GM12878 (cell line): ENCODE data around the gene TMEM40. TPM values are rescaled to one million over a fixed set of nuclear protein-coding genes. Genes with fewer than 3 reads are reported as not detected.

Experiments used
- ATAC-seq: fragments of 200-7000 bp; cut with Tn5 transposase; 3 replicates; pipeline ENCODE4 v1.9.1; 2020; ENCODE audit warnings: mild to moderate bottlenecking, moderate library complexity
- BruUV-seq: library from RNA; stranded (reverse); fragments of 400-500 nt; replicated peaks from 2 replicates; lab custom pipeline; 2021; lab: Mats Ljungman, UMichigan
- CTCF ChIA-PET: fragments of 300-600 bp; sonication (Branson Sonifier 250); formaldehyde crosslinking; extraction: SDS; loops from one replicate; lab custom pipeline; 2021; ENCODE audit warnings: inconsistent platforms; lab: Yijun Ruan, JAX
- POLR2A ChIA-PET: fragments of 350-600 bp; formaldehyde crosslinking; extraction: SDS; loops from one replicate; lab custom pipeline; 2021; ENCODE audit warnings: inconsistent platforms; lab: Charles Lee
- RAD21 ChIA-PET: fragments of 300-600 bp; sonication (Branson Sonifier 250); formaldehyde crosslinking; loops from one replicate; lab custom pipeline; 2023; ENCODE audit warnings: antibody characterized with exemption; ENCODE audit not compliant: unreplicated experiment; lab: Charles Lee
- SMC1A ChIA-PET: fragments of 300-600 bp; sonication (Branson Sonifier 250); formaldehyde crosslinking; loops from one replicate; lab custom pipeline; 2023; ENCODE audit not compliant: unreplicated experiment, uncharacterized antibody; lab: Charles Lee
- DNase-seq: peaks from one replicate; pipeline ENCODE4 v3.0.0-alpha.2; 2011; ENCODE audit warnings: low read depth, low spot score
- FAIRE-seq: peaks from 3 replicates; lab custom pipeline; 2011; peaks lifted over from hg19 to GRCh38; lab: Jason Lieb, UNC
- H2AFZ ChIP-seq: 2 replicates; pipeline ENCODE4 v1.6.0; 2011; ENCODE audit warnings: low read depth, low read length, control low read depth; ENCODE audit not compliant: control insufficient read depth
- H3K27ac ChIP-seq: 2 replicates; pipeline ENCODE4 v1.5.1; 2011; ENCODE audit warnings: control low read depth; ENCODE audit not compliant: control insufficient read depth, insufficient read depth
- H3K27me3 ChIP-seq, 2 experiments: replicated peaks in 1 of 2; 2 replicates each; pipeline versions ENCODE4 v1.6.0 to v1.6.1; 2011; ENCODE audit warnings: low read length in 1 of 2; ENCODE audit not compliant: control insufficient read depth in 2 of 2, insufficient read depth in 2 of 2
- H3K36me3 ChIP-seq, 2 experiments: 2 replicates each; pipeline ENCODE4 v1.5.1; 2011; ENCODE audit warnings: low read length in 1 of 2; ENCODE audit not compliant: control insufficient read depth in 2 of 2, insufficient read depth in 2 of 2
- H3K4me1 ChIP-seq: 2 replicates; pipeline ENCODE4 v1.6.1; 2011; ENCODE audit warnings: mild to moderate bottlenecking, low read length, moderate library complexity, mixed read lengths; ENCODE audit not compliant: control insufficient read depth, insufficient read depth
- H3K4me2 ChIP-seq: 2 replicates; pipeline ENCODE4 v1.6.0; 2011; ENCODE audit warnings: control low read depth; ENCODE audit not compliant: control insufficient read depth, insufficient read depth
- H3K4me3 ChIP-seq: fragments of 200-600 bp; sonication (generic); 2 replicates; pipeline ENCODE4 v1.5.1; 2016
- H3K79me2 ChIP-seq: 2 replicates; pipeline ENCODE4 v1.6.0; 2011; ENCODE audit warnings: low read length; ENCODE audit not compliant: control insufficient read depth, insufficient read depth
- H3K9ac ChIP-seq: 2 replicates; pipeline ENCODE4 v1.8.0; 2011; ENCODE audit warnings: low read length, control low read depth, mixed read lengths; ENCODE audit not compliant: control insufficient read depth, insufficient read depth
- H3K9me3 ChIP-seq: replicated peaks from 3 replicates; pipeline ENCODE4 v1.5.1; 2011; ENCODE audit warnings: mild to moderate bottlenecking, low read length; ENCODE audit not compliant: control insufficient read depth, insufficient read depth
- H4K20me1 ChIP-seq: 2 replicates; pipeline ENCODE4 v1.6.0; 2011; ENCODE audit not compliant: control insufficient read depth, insufficient read depth
- GATAD2B ChIP-seq: fragments of 450-650 bp; conservative IDR thresholded peaks from 2 replicates; pipeline ENCODE4 v1.6.1; 2017; ENCODE audit warnings: low read depth, mild to moderate bottlenecking, moderate library complexity
- LARP7 ChIP-seq: fragments of 450-650 bp; IDR thresholded peaks from 2 replicates; pipeline ENCODE4 v1.6.1; 2017; ENCODE audit warnings: mild to moderate bottlenecking
- MAX ChIP-seq: IDR thresholded peaks from 2 replicates; pipeline ENCODE4 v1.6.1; 2012; ENCODE audit warnings: low read depth, low read length, improper control_type of control experiment
- NR2C1 ChIP-seq: fragments of 450-650 bp; IDR thresholded peaks from 2 replicates; pipeline ENCODE4 v1.6.1; 2017; ENCODE audit warnings: antibody characterized with exemption, mild to moderate bottlenecking, moderate library complexity
- SMARCA5 ChIP-seq: fragments of 450-650 bp; IDR thresholded peaks from 2 replicates; pipeline ENCODE4 v1.6.1; 2017; ENCODE audit warnings: mild to moderate bottlenecking
- WGBS: methylation state at CpG from one replicate; pipeline ENCODE4 v1.1.6; 2016; ENCODE audit warnings: low lambda C conversion rate; ENCODE audit not compliant: insufficient replicate concordance, insufficient coverage; ENCODE audit errors: missing lambda C conversion rate; 5-methylcytosine and 5-hydroxymethylcytosine counted together
- in situ Hi-C: fragments of 300-500 bp; cut with MboI; formaldehyde crosslinking; loops from 9 replicates; pipeline ENCODE4 v1.14.3; 2018; ENCODE audit warnings: mixed read lengths
- intact Hi-C: fragments of 100-400 bp; cut with micrococcal nuclease; formaldehyde crosslinking; loops from one replicate; pipeline ENCODE4 v1.14.2; 2022; ENCODE audit not compliant: unreplicated experiment
- polyA plus RNA-seq, 11 experiments: library from polyadenylated mRNA; depleted of rRNA in 4 of 11; unstranded in 6 of 11; stranded (reverse) in 5 of 11; fragments of >200 nt; fragmentation: Nextera tagmentation in 4 of 11; fragmentation: Illumina TruSeq in 1 of 11; extraction: Ambion mirVana in 4 of 11; extraction: Trizol in 1 of 11; gene quantifications; 1 replicate in 1 of 11; 2 replicates in 10 of 11; pipeline versions ENCODE4 v1.2.1 to v1.2.3, GENCODE V29; 2011 to 2016; ENCODE audit warnings: inconsistent platforms in 2 of 11, missing spikeins in 2 of 11, low read depth in 1 of 11
- total RNA-seq, 4 experiments: library from RNA; depleted of rRNA in 3 of 4; stranded (reverse); fragments of >200 nt in 3 of 4; fragmentation: Illumina TruSeq in 1 of 4; extraction: Trizol in 1 of 4; gene quantifications; 2 replicates each; pipeline versions ENCODE4 v1.2.1 to v1.2.3, GENCODE V29; 2013 to 2021
- TF ChIP-seq, protein P1 (sequence below): fragments of 450-650 bp; IDR thresholded peaks from 2 replicates; pipeline ENCODE4 v1.6.1; 2017; ENCODE audit warnings: mild to moderate bottlenecking
- TF ChIP-seq, protein P2 (sequence below): fragments of 450-650 bp; IDR thresholded peaks from 2 replicates; pipeline ENCODE4 v1.6.1; 2014; ENCODE audit warnings: mild to moderate bottlenecking

Gene TMEM40
- total and polyA plus RNA-seq, 10 of the 15 experiments (the other 5 are each of a cell fraction or from before 2014, with no cell fraction given), result 0.10 to 0.46 (median 0.27) TPM; not detected in 3

- TF ChIP-seq, protein P1, sequence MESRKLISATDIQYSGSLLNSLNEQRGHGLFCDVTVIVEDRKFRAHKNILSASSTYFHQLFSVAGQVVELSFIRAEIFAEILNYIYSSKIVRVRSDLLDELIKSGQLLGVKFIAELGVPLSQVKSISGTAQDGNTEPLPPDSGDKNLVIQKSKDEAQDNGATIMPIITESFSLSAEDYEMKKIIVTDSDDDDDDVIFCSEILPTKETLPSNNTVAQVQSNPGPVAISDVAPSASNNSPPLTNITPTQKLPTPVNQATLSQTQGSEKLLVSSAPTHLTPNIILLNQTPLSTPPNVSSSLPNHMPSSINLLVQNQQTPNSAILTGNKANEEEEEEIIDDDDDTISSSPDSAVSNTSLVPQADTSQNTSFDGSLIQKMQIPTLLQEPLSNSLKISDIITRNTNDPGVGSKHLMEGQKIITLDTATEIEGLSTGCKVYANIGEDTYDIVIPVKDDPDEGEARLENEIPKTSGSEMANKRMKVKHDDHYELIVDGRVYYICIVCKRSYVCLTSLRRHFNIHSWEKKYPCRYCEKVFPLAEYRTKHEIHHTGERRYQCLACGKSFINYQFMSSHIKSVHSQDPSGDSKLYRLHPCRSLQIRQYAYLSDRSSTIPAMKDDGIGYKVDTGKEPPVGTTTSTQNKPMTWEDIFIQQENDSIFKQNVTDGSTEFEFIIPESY, result no peak
- TF ChIP-seq NR2C1, result no peak
Measured at GRCh38 chr3:12748477-12748876, 10.6 kb downstream of the TMEM40 start (continued).

- in situ Hi-C loops, result no loop called here
- SMC1A ChIA-PET, result no interaction called here
- ATAC-seq, result no peak
- no peak overlapping the region for H3K27ac ChIP-seq
- no peak for FAIRE-seq
- no peak overlapping the region for H3K4me2 ChIP-seq
- TF ChIP-seq SMARCA5, result no peak
- TF ChIP-seq, protein P2, sequence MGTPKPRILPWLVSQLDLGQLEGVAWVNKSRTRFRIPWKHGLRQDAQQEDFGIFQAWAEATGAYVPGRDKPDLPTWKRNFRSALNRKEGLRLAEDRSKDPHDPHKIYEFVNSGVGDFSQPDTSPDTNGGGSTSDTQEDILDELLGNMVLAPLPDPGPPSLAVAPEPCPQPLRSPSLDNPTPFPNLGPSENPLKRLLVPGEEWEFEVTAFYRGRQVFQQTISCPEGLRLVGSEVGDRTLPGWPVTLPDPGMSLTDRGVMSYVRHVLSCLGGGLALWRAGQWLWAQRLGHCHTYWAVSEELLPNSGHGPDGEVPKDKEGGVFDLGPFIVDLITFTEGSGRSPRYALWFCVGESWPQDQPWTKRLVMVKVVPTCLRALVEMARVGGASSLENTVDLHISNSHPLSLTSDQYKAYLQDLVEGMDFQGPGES, result no peak
- TF ChIP-seq GATAD2B, result no peak
- TF ChIP-seq LARP7, result no peak
- no peak for TF ChIP-seq MAX
- no peaks in the 10 kb centered on the region for H4K20me1 ChIP-seq
- CTCF ChIA-PET, result no interaction called here
- POLR2A ChIA-PET, result no interaction called here
- no peaks in the 10 kb centered on the region for H3K36me3 ChIP-seq
- intact Hi-C loops, result no loop called here
- no peak overlapping the region for H3K9ac ChIP-seq
- H3K9me3 ChIP-seq, result no peaks in the 10 kb centered on the region
- WGBS, result 80% methylated on average over 10 of the region's 10 CpGs
- no peak for DNase-seq
- no peaks in the 10 kb centered on the region for H3K27me3 ChIP-seq
- RAD21 ChIA-PET, result no interaction called here
- no peaks in the 10 kb centered on the region for H3K79me2 ChIP-seq
- no peak overlapping the region for H2AFZ ChIP-seq
- H3K4me3 ChIP-seq, result no peak overlapping the region
- BruUV-seq, result no TSS peak
- peaks cover 22% of the 10 kb centered on the region for H3K4me1 ChIP-seq
Measured at GRCh38 chr3:12746419-12746818, 12.6 kb downstream of the TMEM40 start.
